Stimulated activated CD8-positive, alpha-beta memory T cell treated with anti-CD3 and anti-CD28 coated beads, Interleukin-7, amount 100 ng/mL, for 24 hours (primary cell): ENCODE measurements around the gene STAC3.
"Not testable (repeated sequence)": the region's sequence is repeated elsewhere in the genome, so short reads cannot be mapped to it uniquely, and the experiment has no call there.

Experiments
- DNase-seq: peaks from one replicate; pipeline ENCODE4 v3.0.0-alpha.2; 2020; ENCODE audit warnings: low read depth

STAC3 gene

GRCh38 chr12:57250956-57251355 is at the start of gene STAC3:
Gene STAC3, minus strand, starts transcription at chr12:57251187. Its CDS starts 1,551 bp downstream, at chr12:57249636.
- DNase-seq: no peak

GRCh38 chr12:57299514-57300016 is 48.6 kb upstream of the STAC3 start:
- no peak for DNase-seq

- DNase-seq: no peak
Observed at GRCh38 chr12:57296291-57296690, 45.3 kb upstream of the STAC3 start.

GRCh38 chr12:57282073-57282472 is 31.1 kb upstream of the STAC3 start:
- DNase-seq: not testable (repeated sequence)

GRCh38 chr12:57280211-57281062 is 29.4 kb upstream of the STAC3 start:
- DNase-seq: peak; percentile 47

- no peak for DNase-seq
Observed at GRCh38 chr12:57278465-57279381, 27.7 kb upstream of the STAC3 start.

GRCh38 chr12:57276935-57277563 is 26.1 kb upstream of the STAC3 start:
- DNase-seq: no peak

- DNase-seq: not testable (repeated sequence)
Observed at GRCh38 chr12:57276233-57276632, 25.2 kb upstream of the STAC3 start.

GRCh38 chr12:57273516-57273915 is 22.5 kb upstream of the STAC3 start:
- DNase-seq: no peak

- DNase-seq: no peak
Observed at GRCh38 chr12:57272337-57273151, 21.6 kb upstream of the STAC3 start.

GRCh38 chr12:57270966-57271470 is 20.0 kb upstream of the STAC3 start:
- no peak for DNase-seq

- no peak for DNase-seq
Observed at GRCh38 chr12:57268264-57268663, 17.3 kb upstream of the STAC3 start.

GRCh38 chr12:57266681-57267080 is 15.7 kb upstream of the STAC3 start:
- DNase-seq: no peak

GRCh38 chr12:57263096-57263495 is 12.1 kb upstream of the STAC3 start:
- DNase-seq: no peak

- DNase-seq: no peak
Observed at GRCh38 chr12:57262126-57262822, 11.3 kb upstream of the STAC3 start.

GRCh38 chr12:57261428-57261865 is 10.5 kb upstream of the STAC3 start:
- no peak for DNase-seq

GRCh38 chr12:57260366-57260765 is 9.4 kb upstream of the STAC3 start:
- no peak for DNase-seq

- no peak for DNase-seq
Observed at GRCh38 chr12:57258977-57259970, 8.3 kb upstream of the STAC3 start.

- no peak for DNase-seq
Observed at GRCh38 chr12:57255916-57256315, 4.9 kb upstream of the STAC3 start.
